ENCODE results near the gene KIF17. TPM values are rescaled to one million over a fixed set of nuclear protein-coding genes. Genes with fewer than 3 reads are reported as not detected.

Gene KIF17
- total and polyA plus RNA-seq, 2 donors: 2.0 to 3.2 TPM

GRCh38 chr1:20640183-20640597 is 77.6 kb downstream of the KIF17 start:
- Histone ChIP-seq H3K36me3 (ENCODE audit: insufficient read depth) (no peaks in the 10 kb centered on the region), H3K4me1 (ENCODE audit: insufficient read depth) (no peaks in the 10 kb centered on the region), H3K4me3 (ENCODE audit: low read depth, low read length) (no peak overlapping the region), H3K27ac (ENCODE audit: low read depth) (no peak overlapping the region)
- no peak for DNase-seq (ENCODE audit: extremely low spot score)
- WGBS: 29% methylated on average over 6 of the region's 6 CpGs

- no peak overlapping the region for H3K27ac ChIP-seq (ENCODE audit: low read depth)
- no peaks in the 10 kb centered on the region for H3K36me3 ChIP-seq (ENCODE audit: insufficient read depth)
- 91% methylated on average over 8 of the region's 8 CpGs for WGBS
Observed at GRCh38 chr1:20636785-20637347, 80.9 kb downstream of the KIF17 start.

GRCh38 chr1:20634594-20635084 is 83.2 kb downstream of the KIF17 start:
- H3K36me3 ChIP-seq (ENCODE audit: insufficient read depth): no peaks in the 10 kb centered on the region
- H3K4me3 ChIP-seq (ENCODE audit: low read depth, low read length): peak overlapping the region; percentile 98
- no peak for DNase-seq (ENCODE audit: extremely low spot score)
- peaks cover 2% of the 10 kb centered on the region for H3K4me1 ChIP-seq (ENCODE audit: insufficient read depth)
- H3K27ac ChIP-seq (ENCODE audit: low read depth): no peak overlapping the region
- 26% methylated on average over 4 of the region's 4 CpGs for WGBS

More at GRCh38 chr1:20636785-20637347, 80.9 kb downstream of the KIF17 start:
- Histone ChIP-seq H3K4me1 (ENCODE audit: insufficient read depth) (peaks cover 2% of the 10 kb centered on the region), H3K4me3 (ENCODE audit: low read depth, low read length) (no peak overlapping the region)
- DNase-seq (ENCODE audit: extremely low spot score): no peak

- Histone ChIP-seq H3K36me3 (ENCODE audit: insufficient read depth) (no peaks in the 10 kb centered on the region), H3K27ac (ENCODE audit: low read depth) (no peak overlapping the region), H3K4me3 (ENCODE audit: low read depth, low read length) (peak overlapping the region; percentile 98), H3K4me1 (ENCODE audit: insufficient read depth) (peaks cover 2% of the 10 kb centered on the region)
- no peak for DNase-seq (ENCODE audit: extremely low spot score)
- 3% methylated on average over 11 of the region's 11 CpGs for WGBS
Observed at GRCh38 chr1:20634065-20634593, 83.7 kb downstream of the KIF17 start.

GRCh38 chr1:20633190-20634064 is 84.4 kb downstream of the KIF17 start, which contains the start of gene PINK1:
Gene PINK1, plus strand, starts transcription at chr1:20633458. Its CDS starts 91 bp downstream, at chr1:20633549.
- Histone ChIP-seq H3K4me1 (ENCODE audit: insufficient read depth) (peaks cover 2% of the 10 kb centered on the region), H3K36me3 (ENCODE audit: insufficient read depth) (no peaks in the 10 kb centered on the region), H3K27ac (ENCODE audit: low read depth) (peak within 1 kb of the TSS; percentile 96), H3K4me3 (ENCODE audit: low read depth, low read length) (peak within 1 kb of the TSS; percentile 98)
- 1% methylated on average over 93 of the region's 93 CpGs for WGBS
- DNase-seq (ENCODE audit: extremely low spot score): peak; percentile 29

GRCh38 chr1:20632386-20632785 is 85.4 kb downstream of the KIF17 start:
- no peak for DNase-seq (ENCODE audit: extremely low spot score)
- Histone ChIP-seq H3K36me3 (ENCODE audit: insufficient read depth) (no peaks in the 10 kb centered on the region), H3K4me3 (ENCODE audit: low read depth, low read length) (no peak overlapping the region), H3K27ac (ENCODE audit: low read depth) (no peak overlapping the region), H3K4me1 (ENCODE audit: insufficient read depth) (peaks cover 2% of the 10 kb centered on the region)
- 80% methylated on average over 3 of the region's 3 CpGs for WGBS

GRCh38 chr1:20630729-20631128 is 87.1 kb downstream of the KIF17 start:
- DNase-seq (ENCODE audit: extremely low spot score): no peak
- H3K4me1 ChIP-seq (ENCODE audit: insufficient read depth): peaks cover 2% of the 10 kb centered on the region
- no peak overlapping the region for H3K4me3 ChIP-seq (ENCODE audit: low read depth, low read length)
- H3K36me3 ChIP-seq (ENCODE audit: insufficient read depth): no peaks in the 10 kb centered on the region
- H3K27ac ChIP-seq (ENCODE audit: low read depth): no peak overlapping the region
- 22% methylated on average over 4 of the region's 4 CpGs for WGBS

- no peak overlapping the region for H3K4me3 ChIP-seq (ENCODE audit: low read depth, low read length)
- H3K4me1 ChIP-seq (ENCODE audit: insufficient read depth): no peaks in the 10 kb centered on the region
- WGBS: 49% methylated on average over 1 of the region's 1 CpG
- no peaks in the 10 kb centered on the region for H3K36me3 ChIP-seq (ENCODE audit: insufficient read depth)
- DNase-seq (ENCODE audit: extremely low spot score): no peak
- no peak overlapping the region for H3K27ac ChIP-seq (ENCODE audit: low read depth)
Observed at GRCh38 chr1:20626524-20626923, 91.3 kb downstream of the KIF17 start.

- no peak for DNase-seq (ENCODE audit: extremely low spot score)
- Histone ChIP-seq H3K4me1 (ENCODE audit: insufficient read depth) (no peaks in the 10 kb centered on the region), H3K27ac (ENCODE audit: low read depth) (no peak overlapping the region), H3K4me3 (ENCODE audit: low read depth, low read length) (no peak overlapping the region), H3K36me3 (ENCODE audit: insufficient read depth) (no peaks in the 10 kb centered on the region)
- WGBS: 52% methylated on average over 1 of the region's 1 CpG
Observed at GRCh38 chr1:20626098-20626427, 91.7 kb downstream of the KIF17 start.

- Histone ChIP-seq H3K27ac (ENCODE audit: low read depth) (no peak overlapping the region), H3K36me3 (ENCODE audit: insufficient read depth) (no peaks in the 10 kb centered on the region), H3K4me3 (ENCODE audit: low read depth, low read length) (no peak overlapping the region), H3K4me1 (ENCODE audit: insufficient read depth) (no peaks in the 10 kb centered on the region)
- no peak for DNase-seq (ENCODE audit: extremely low spot score)
- WGBS: 73% methylated on average over 3 of the region's 3 CpGs
Observed at GRCh38 chr1:20625176-20626097, 92.4 kb downstream of the KIF17 start.

- H3K4me1 ChIP-seq (ENCODE audit: insufficient read depth): no peaks in the 10 kb centered on the region
- DNase-seq (ENCODE audit: extremely low spot score): no peak
- WGBS: 82% methylated on average over 1 of the region's 1 CpG
- H3K4me3 ChIP-seq (ENCODE audit: low read depth, low read length): no peak overlapping the region
- H3K27ac ChIP-seq (ENCODE audit: low read depth): no peak overlapping the region
- no peaks in the 10 kb centered on the region for H3K36me3 ChIP-seq (ENCODE audit: insufficient read depth)
Observed at GRCh38 chr1:20624709-20625108, 93.1 kb downstream of the KIF17 start.

GRCh38 chr1:20621012-20621411 is 96.8 kb downstream of the KIF17 start:
- Histone ChIP-seq H3K36me3 (ENCODE audit: insufficient read depth) (no peaks in the 10 kb centered on the region), H3K4me3 (ENCODE audit: low read depth, low read length) (no peak overlapping the region), H3K4me1 (ENCODE audit: insufficient read depth) (no peaks in the 10 kb centered on the region), H3K27ac (ENCODE audit: low read depth) (no peak overlapping the region)
- no peak for DNase-seq (ENCODE audit: extremely low spot score)
- WGBS: 74% methylated on average over 6 of the region's 6 CpGs

- no peaks in the 10 kb centered on the region for H3K36me3 ChIP-seq (ENCODE audit: insufficient read depth)
- WGBS: 84% methylated on average over 1 of the region's 1 CpG
Observed at GRCh38 chr1:20619999-20620398, 97.8 kb downstream of the KIF17 start.

More at GRCh38 chr1:20619999-20620398, 97.8 kb downstream of the KIF17 start:
- Histone ChIP-seq H3K4me1 (ENCODE audit: insufficient read depth) (no peaks in the 10 kb centered on the region), H3K4me3 (ENCODE audit: low read depth, low read length) (no peak overlapping the region), H3K27ac (ENCODE audit: low read depth) (no peak overlapping the region)
- no peak for DNase-seq (ENCODE audit: extremely low spot score)

All from urinary bladder (tissue), 4 donors.